ENCODE results near the gene SH3BP4.

Gene SH3BP4

DNA sequence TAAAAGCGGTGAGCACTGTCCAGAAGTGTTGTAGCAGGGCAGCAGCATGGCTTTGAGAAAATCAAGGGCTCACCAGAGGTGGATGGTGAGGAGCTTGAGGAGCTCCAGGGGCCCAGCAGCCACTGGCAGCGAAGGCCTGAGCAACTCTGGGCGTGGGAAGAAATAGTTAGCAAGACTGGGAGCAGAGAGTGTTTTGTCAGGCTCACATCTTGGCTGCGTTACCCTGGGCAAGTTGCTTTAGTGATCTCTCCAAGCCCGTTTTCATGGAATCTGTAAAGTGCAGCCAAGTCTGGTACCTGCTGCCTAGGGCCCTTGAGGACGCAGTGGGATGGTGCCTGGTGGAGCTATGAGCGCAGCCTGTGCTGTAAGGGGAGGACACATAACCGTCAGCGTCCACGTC, 78.3 kb downstream of the SH3BP4 start:
- no peaks in the 10 kb centered on the region for H3K4me1 ChIP-seq (ENCODE audit: control insufficient read depth in 1 of 2, insufficient read depth in 1 of 2, low read depth in 1 of 2, low read length in 1 of 2)
- H3K27me3 ChIP-seq, result no peaks in the 10 kb centered on the region
- H3K27ac ChIP-seq, result no peak overlapping the region
- no peaks in the 10 kb centered on the region for H3K9me3 ChIP-seq
- TF ChIP-seq, protein P1, sequence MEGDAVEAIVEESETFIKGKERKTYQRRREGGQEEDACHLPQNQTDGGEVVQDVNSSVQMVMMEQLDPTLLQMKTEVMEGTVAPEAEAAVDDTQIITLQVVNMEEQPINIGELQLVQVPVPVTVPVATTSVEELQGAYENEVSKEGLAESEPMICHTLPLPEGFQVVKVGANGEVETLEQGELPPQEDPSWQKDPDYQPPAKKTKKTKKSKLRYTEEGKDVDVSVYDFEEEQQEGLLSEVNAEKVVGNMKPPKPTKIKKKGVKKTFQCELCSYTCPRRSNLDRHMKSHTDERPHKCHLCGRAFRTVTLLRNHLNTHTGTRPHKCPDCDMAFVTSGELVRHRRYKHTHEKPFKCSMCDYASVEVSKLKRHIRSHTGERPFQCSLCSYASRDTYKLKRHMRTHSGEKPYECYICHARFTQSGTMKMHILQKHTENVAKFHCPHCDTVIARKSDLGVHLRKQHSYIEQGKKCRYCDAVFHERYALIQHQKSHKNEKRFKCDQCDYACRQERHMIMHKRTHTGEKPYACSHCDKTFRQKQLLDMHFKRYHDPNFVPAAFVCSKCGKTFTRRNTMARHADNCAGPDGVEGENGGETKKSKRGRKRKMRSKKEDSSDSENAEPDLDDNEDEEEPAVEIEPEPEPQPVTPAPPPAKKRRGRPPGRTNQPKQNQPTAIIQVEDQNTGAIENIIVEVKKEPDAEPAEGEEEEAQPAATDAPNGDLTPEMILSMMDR (IDR thresholded peaks at IDR 0.05), result no peak
- H3K36me3 ChIP-seq, result no peaks in the 10 kb centered on the region
- H3K4me3 ChIP-seq (ENCODE audit: low read depth in 1 of 2, low read length in 1 of 2), result no peak overlapping the region

DNA sequence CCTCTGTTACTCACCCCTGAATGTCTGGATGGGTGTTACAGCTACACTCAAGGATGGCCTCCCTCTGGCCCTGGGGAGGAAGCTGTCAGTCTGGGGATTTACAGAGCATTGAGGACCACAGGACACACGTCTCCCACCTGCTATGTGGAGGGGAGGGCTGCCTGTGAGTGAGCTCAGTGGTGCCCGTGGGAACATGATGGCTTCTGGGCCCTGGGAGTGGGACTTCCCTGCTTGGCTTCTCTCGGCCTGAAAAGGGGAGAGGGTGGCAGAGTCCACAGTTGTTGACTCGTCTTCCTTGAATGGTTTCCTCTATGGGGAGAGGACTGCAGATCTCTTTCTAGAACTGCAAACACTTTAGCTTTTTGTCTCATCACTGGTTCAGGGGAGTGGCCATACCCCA, 79.1 kb downstream of the SH3BP4 start:
- Histone ChIP-seq H3K27me3 (no peaks in the 10 kb centered on the region), H3K4me3 (ENCODE audit: low read depth in 1 of 2, low read length in 1 of 2) (no peak overlapping the region), H3K4me1 (ENCODE audit: control insufficient read depth in 1 of 2, insufficient read depth in 1 of 2, low read depth in 1 of 2, low read length in 1 of 2) (no peaks in the 10 kb centered on the region), H3K36me3 (no peaks in the 10 kb centered on the region), H3K9me3 (no peaks in the 10 kb centered on the region), H3K27ac (no peak overlapping the region)
- TF ChIP-seq, protein P1 (IDR thresholded peaks at IDR 0.05), result no peak

DNA sequence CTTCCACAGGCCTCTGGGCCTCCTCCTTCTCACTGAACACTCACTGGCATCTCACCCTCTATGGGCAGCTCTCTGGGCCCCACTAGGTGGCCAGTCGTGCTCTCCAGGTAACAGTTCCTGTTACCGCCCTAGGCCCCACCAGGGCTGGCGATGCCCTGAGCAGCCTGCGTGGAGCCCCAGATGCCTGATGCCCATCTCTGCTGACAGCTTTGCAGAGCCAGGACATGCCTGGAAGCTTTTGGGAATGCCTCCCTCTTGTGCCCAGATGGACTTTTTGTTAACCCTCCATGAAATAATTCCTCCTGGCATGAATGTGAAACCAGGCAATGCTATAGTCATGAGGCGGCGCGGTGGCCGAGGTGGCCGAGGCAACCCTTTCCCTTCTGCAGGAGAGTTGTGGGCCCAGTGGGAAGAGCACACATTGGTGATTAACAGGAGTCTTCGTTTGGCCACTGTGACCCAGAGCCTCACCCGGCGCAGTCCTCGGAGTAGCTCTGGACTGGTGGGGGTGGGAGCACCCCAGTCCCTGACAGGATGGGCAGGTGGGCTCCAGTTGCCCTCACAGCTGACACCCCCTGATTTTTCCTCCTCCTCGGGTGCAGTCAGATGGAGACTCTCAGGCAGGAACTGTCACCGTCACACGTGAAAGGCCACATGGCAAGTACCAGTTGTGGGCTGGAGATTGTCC, 80.0 kb downstream of the SH3BP4 start:
- no peaks in the 10 kb centered on the region for H3K9me3 ChIP-seq
- H3K36me3 ChIP-seq, result no peaks in the 10 kb centered on the region
- no peaks in the 10 kb centered on the region for H3K27me3 ChIP-seq
- H3K27ac ChIP-seq, result no peak overlapping the region
- no peaks in the 10 kb centered on the region for H3K4me1 ChIP-seq (ENCODE audit: control insufficient read depth in 1 of 2, insufficient read depth in 1 of 2, low read depth in 1 of 2, low read length in 1 of 2)
- no peak overlapping the region for H3K4me3 ChIP-seq (ENCODE audit: low read depth in 1 of 2, low read length in 1 of 2)
- TF ChIP-seq, protein P1 (IDR thresholded peaks at IDR 0.05), result no peak

DNA sequence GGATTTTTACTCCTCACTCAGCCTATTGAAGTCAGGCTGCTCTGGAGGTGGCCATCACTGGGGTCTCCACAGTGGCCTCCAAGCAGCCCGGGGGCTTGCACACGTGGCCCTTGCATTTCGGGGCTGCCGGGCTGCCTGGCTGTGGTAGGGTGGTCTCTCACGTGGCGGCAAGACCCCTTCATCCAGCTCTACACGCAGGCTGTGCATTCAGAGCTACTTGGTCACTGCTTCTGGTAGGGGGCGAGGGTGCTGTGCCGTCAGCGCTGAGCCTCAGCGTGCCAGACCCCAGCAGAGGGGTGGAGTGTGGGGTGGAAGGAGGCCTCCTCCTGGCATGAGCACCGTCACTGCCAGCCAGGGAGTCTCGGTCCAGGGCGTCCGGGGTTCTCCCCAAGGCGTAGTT, 80.6 kb downstream of the SH3BP4 start:
- Histone ChIP-seq H3K36me3 (no peaks in the 10 kb centered on the region), H3K9me3 (no peaks in the 10 kb centered on the region), H3K27me3 (no peaks in the 10 kb centered on the region), H3K27ac (no peak overlapping the region), H3K4me3 (ENCODE audit: low read depth in 1 of 2, low read length in 1 of 2) (no peak overlapping the region), H3K4me1 (ENCODE audit: control insufficient read depth in 1 of 2, insufficient read depth in 1 of 2, low read depth in 1 of 2, low read length in 1 of 2) (no peaks in the 10 kb centered on the region)
- TF ChIP-seq, protein P1 (IDR thresholded peaks at IDR 0.05), result no peak

DNA sequence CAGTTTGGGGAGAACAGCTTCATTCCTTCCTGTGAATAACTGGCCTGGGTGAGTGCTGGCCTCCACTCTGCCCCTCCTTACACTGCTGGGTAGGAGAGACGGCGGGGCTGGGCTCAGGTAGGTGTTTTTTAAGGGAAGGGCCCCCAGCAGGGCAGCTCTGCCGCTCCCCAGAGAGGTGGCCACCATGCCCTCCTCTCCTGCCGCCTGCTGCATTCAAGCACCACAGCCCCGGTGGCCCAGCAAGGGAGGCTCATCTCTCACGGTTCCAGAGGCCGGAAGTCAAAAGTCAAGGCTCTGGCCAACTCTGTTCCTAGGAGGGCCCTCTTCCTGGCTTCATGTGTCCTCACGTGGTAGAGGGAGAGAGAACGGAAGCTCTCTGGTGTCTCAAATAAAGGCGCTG, 81.1 kb downstream of the SH3BP4 start:
- no peaks in the 10 kb centered on the region for H3K4me1 ChIP-seq (ENCODE audit: control insufficient read depth in 1 of 2, insufficient read depth in 1 of 2, low read depth in 1 of 2, low read length in 1 of 2)
- no peaks in the 10 kb centered on the region for H3K27me3 ChIP-seq
- no peak overlapping the region for H3K27ac ChIP-seq
- no peak overlapping the region for H3K4me3 ChIP-seq (ENCODE audit: low read depth in 1 of 2, low read length in 1 of 2)
- no peaks in the 10 kb centered on the region for H3K36me3 ChIP-seq
- TF ChIP-seq, protein P1 (IDR thresholded peaks at IDR 0.05), result no peak
- H3K9me3 ChIP-seq, result no peaks in the 10 kb centered on the region

All from neutrophil (primary cell).